Natural killer cell (primary cell): ENCODE results near the gene CNKSR3. TPM values are rescaled to one million over a fixed set of nuclear protein-coding genes. Genes with fewer than 3 reads are reported as not detected.

Source experiments
- ATAC-seq, 3 donors: fragments of 150-1000 bp in 2 of 3; fragments of 200-7000 bp in 1 of 3; cut with Tn5 transposase; 1 replicate in 1 of 3; 2 replicates in 2 of 3; pipeline ENCODE4 v1.10.0; 2021; ENCODE audit warnings: mild to moderate bottlenecking in 2 of 3, moderate library complexity in 2 of 3
- DNase-seq, 2 donors: peaks; one replicate each; pipeline versions ENCODE4 v3.0.0 to v3.0.0-alpha.2; 2013 to 2021; ENCODE audit warnings: mixed read lengths in 1 of 2
- H3K27ac ChIP-seq: one replicate; pipeline ENCODE4 v1.5.1; 2013; ENCODE audit warnings: mild to moderate bottlenecking, low read length
- H3K27me3 ChIP-seq: one replicate; pipeline ENCODE4 v1.6.1; 2013; ENCODE audit warnings: low read length; ENCODE audit not compliant: control insufficient read depth, insufficient read depth
- H3K36me3 ChIP-seq: one replicate; pipeline ENCODE4 v1.6.1; 2013; ENCODE audit warnings: low read length; ENCODE audit not compliant: control insufficient read depth, insufficient read depth
- H3K4me1 ChIP-seq: one replicate; pipeline ENCODE4 v1.6.1; 2013; ENCODE audit warnings: low read length; ENCODE audit not compliant: control insufficient read depth, insufficient read depth
- H3K4me3 ChIP-seq: one replicate; pipeline ENCODE4 v1.5.1; 2013; ENCODE audit warnings: low read length
- H3K9me3 ChIP-seq: one replicate; pipeline ENCODE4 v1.6.1; 2013; ENCODE audit warnings: low read length; ENCODE audit not compliant: control insufficient read depth, insufficient read depth
- H3K27ac Mint-ChIP-seq, 2 donors: one replicate each; pipeline ENCODE4 v1.8.0; 2022; ENCODE audit warnings: mild to moderate bottlenecking in 2 of 2, mixed read lengths in 2 of 2, moderate library complexity in 1 of 2
- H3K27me3 Mint-ChIP-seq, 2 donors: one replicate each; pipeline ENCODE4 v1.8.0; 2022; ENCODE audit warnings: low read depth in 2 of 2, mixed read lengths in 2 of 2
- H3K36me3 Mint-ChIP-seq: one replicate; pipeline ENCODE4 v1.8.0; 2022; ENCODE audit warnings: mixed read lengths
- H3K4me1 Mint-ChIP-seq, 2 donors: one replicate each; pipeline ENCODE4 v1.8.0; 2022; ENCODE audit warnings: mixed read lengths in 2 of 2
- H3K4me3 Mint-ChIP-seq: one replicate; pipeline ENCODE4 v1.8.0; 2022; ENCODE audit warnings: mild to moderate bottlenecking, moderate library complexity, mixed read lengths
- H3K9me3 Mint-ChIP-seq, 2 donors: one replicate each; pipeline ENCODE4 v1.8.0; 2022; ENCODE audit warnings: mixed read lengths in 2 of 2
- CTCF ChIP-seq: fragments of 200-600 bp; IDR thresholded peaks from one replicate; pipeline ENCODE4 v1.8.0; 2022; ENCODE audit warnings: antibody characterized with exemption
- WGBS: methylation state at CpG from one replicate; pipeline ENCODE4 v1.1.7; 2013; ENCODE audit warnings: missing lambda C conversion rate; ENCODE audit not compliant: insufficient coverage; 5-methylcytosine and 5-hydroxymethylcytosine counted together
- intact Hi-C: fragments of 100-400 bp; cut with micrococcal nuclease; formaldehyde crosslinking; loops from one replicate; pipeline ENCODE4 v1.14.2; 2022
- total RNA-seq, 4 donors: library from RNA; stranded (reverse); fragments of 120-200 nt in 1 of 4; gene quantifications; one replicate each; pipeline versions ENCODE4 v1.2.3 to v1.2.4, GENCODE V29; 2013 to 2022

The CNKSR3 gene
- total RNA-seq, 3 donors from 2014 or later (not counting 1 experiment from before 2014, with no cell fraction given), result 0.18 TPM; not detected in 2

- Histone ChIP-seq H3K36me3 (no peaks in the 10 kb centered on the region), H3K27ac (no peak overlapping the region), H3K4me1 (peaks cover 17% of the 10 kb centered on the region), H3K9me3 (no peaks in the 10 kb centered on the region), H3K27me3 (peaks cover 13% of the 10 kb centered on the region), H3K4me3 (peak overlapping the region; percentile 22)
- no peak for DNase-seq
- intact Hi-C loops, result no loop called here
- no peak overlapping the region for H3K4me3 Mint-ChIP-seq
- no peaks in the 10 kb centered on the region for H3K9me3 Mint-ChIP-seq
- TF ChIP-seq CTCF, result no peak
- peak in 1 of 3 donors; percentile 30 for ATAC-seq
- H3K36me3 Mint-ChIP-seq, result no peaks in the 10 kb centered on the region
- WGBS, result under 1% methylated on average over 55 of the region's 55 CpGs
- H3K27me3 Mint-ChIP-seq, result peaks cover 22 to 57% of the 10 kb centered on the region in 2 donors
- H3K27ac Mint-ChIP-seq, result no peak overlapping the region
- peaks cover 4 to 11% of the 10 kb centered on the region in 2 donors for H3K4me1 Mint-ChIP-seq
These were observed 903 bp downstream of the CNKSR3 start for GRCh38 chr6:154509421-154510143.

- H3K4me3 Mint-ChIP-seq, result peak overlapping the region; percentile 32
These were observed 1.7 kb downstream of the CNKSR3 start for GRCh38 chr6:154508573-154509375.

GRCh38 chr6:154506991-154507898 is 3.2 kb downstream of the CNKSR3 start:
- no peak for TF ChIP-seq CTCF
- H3K9me3 ChIP-seq, result no peaks in the 10 kb centered on the region
- ATAC-seq (no peak), DNase-seq (no peak)
- Mint-ChIP-seq H3K4me3 (no peak overlapping the region), H3K27me3 (peaks cover 14 to 45% of the 10 kb centered on the region in 2 donors), H3K4me1 (peaks cover 4 to 11% of the 10 kb centered on the region in 2 donors), H3K36me3 (no peaks in the 10 kb centered on the region), H3K27ac (no peak overlapping the region), H3K9me3 (no peaks in the 10 kb centered on the region)
- 87% methylated on average over 14 of the region's 14 CpGs for WGBS
- no peak overlapping the region for H3K4me3 ChIP-seq
- peaks cover 17% of the 10 kb centered on the region for H3K4me1 ChIP-seq
- intact Hi-C loops, result no loop called here
- peaks cover 11% of the 10 kb centered on the region for H3K27me3 ChIP-seq
- H3K27ac ChIP-seq, result no peak overlapping the region
- H3K36me3 ChIP-seq, result no peaks in the 10 kb centered on the region

More at GRCh38 chr6:154508573-154509375, 1.7 kb downstream of the CNKSR3 start:
- H3K9me3 Mint-ChIP-seq, result no peaks in the 10 kb centered on the region
- 45% methylated on average over 10 of the region's 14 CpGs for WGBS
- H3K4me1 ChIP-seq, result peaks cover 17% of the 10 kb centered on the region
- no peak for TF ChIP-seq CTCF
- H3K9me3 ChIP-seq, result no peaks in the 10 kb centered on the region
- H3K27ac Mint-ChIP-seq, result no peak overlapping the region
- ATAC-seq (no peak), DNase-seq (no peak)
- peaks cover 22 to 57% of the 10 kb centered on the region in 2 donors for H3K27me3 Mint-ChIP-seq
- intact Hi-C loops, result no loop called here
- peaks cover 11% of the 10 kb centered on the region for H3K27me3 ChIP-seq
- H3K4me3 ChIP-seq, result no peak overlapping the region
- H3K4me1 Mint-ChIP-seq, result peaks cover 4 to 11% of the 10 kb centered on the region in 2 donors
- H3K27ac ChIP-seq, result no peak overlapping the region
- no peaks in the 10 kb centered on the region for H3K36me3 Mint-ChIP-seq
- no peaks in the 10 kb centered on the region for H3K36me3 ChIP-seq
